ELR (cell line): ENCODE measurements around the gene INHBA.

Experiments
- DNase-seq: peaks from one replicate; pipeline ENCODE4 v3.0.0-alpha.2; 2015; ENCODE audit warnings: low read depth

INHBA gene

DNA sequence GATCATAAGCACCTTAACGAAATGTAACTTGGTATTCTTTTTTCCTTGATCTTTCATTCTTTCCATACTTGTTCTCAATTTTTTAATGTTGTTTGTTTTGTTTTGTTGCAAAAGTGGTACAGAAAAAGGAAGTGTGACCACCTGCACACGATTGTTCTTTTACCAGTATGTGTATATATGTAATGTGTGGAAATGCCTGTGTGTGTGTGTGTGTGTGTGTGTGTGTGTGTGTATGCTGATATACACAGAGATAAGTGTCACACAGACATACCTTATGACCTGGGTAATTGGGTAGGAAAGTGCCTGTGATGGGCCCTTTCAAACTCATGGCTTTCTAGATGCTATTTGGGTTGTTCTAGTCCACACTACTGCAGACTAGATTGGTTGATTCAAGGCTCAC, 14.0 kb downstream of the INHBA start:
- DNase-seq, result no peak

DNA sequence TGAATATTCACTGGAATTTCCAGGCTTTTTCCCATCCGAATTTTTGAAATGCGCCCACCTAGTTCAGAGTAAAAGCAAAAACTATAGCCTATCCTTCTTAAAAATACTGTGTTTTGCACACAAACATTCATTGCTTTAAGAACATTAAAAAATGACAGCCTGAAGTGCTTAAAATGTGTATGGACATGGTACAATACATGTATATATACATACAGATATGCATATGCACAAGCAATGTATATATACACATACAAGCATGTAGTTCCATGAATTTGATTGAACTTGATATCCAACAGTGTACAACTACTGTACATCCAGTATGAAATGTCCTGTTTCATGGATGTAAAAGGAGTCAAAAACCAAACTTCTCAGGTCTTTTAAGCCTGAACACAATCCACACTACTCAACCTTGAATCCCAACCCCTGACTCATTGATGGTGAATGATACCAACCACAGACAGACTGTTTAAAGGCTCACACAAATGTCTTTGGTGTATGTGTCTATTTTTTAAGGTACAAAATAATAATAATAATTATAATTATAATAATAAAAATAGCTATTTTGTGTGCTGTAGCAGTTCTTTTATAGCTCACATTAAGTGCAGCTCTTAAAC, 14.8 kb downstream of the INHBA start:
- peak; percentile 76 for DNase-seq

- peak; percentile 75 for DNase-seq
These were observed 17.2 kb downstream of the INHBA start for GRCh38 chr7:41685684-41686083.

DNA sequence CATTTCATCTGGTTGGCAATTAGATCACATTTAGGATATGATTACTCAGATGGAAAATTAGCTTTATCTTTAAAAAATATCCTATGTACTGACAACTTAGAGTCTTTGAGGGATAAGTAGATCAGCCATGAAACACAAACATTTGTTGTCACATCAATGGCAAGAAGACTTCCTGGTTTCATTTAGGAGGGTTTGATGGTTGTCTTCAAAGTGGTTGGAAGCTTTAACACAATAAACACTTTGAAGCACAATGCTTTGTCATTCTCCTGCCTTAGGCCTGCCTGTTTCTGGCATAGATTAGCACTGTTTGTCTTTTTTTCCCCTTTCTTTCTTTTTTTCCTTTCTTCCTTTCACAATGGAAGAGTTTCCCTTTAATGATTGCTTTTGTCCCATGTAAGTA, 20.5 kb downstream of the INHBA start:
- no peak for DNase-seq

GRCh38 chr7:41679566-41679965, 23.3 kb downstream of the INHBA start:
- DNase-seq, result peak; percentile 46

DNA sequence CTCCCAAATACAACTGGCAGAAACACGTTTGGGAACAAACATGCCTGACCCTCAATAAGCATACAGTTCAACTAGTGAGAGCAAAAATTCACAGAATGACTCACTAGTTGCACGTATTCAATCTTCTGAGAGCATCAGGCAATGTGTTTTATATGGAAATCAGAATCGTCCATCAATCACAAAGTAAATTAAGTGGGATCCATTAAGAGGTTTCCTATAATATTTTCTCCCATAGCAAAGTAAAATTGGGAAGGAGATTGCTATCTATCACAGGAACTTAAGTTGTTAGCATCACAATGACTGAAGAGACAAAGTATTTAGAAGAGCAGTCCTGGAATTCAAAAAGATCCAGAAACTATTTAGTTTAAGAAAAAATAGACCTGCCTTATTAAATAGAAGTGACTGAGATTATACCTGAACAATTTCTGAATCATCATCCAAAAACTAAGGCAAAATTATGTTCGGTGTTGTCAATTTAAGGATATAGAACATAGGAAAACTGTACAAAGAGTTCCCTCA, 28.3 kb downstream of the INHBA start:
- DNase-seq, result no peak

- DNase-seq, result no peak
These were observed 41.3 kb downstream of the INHBA start for GRCh38 chr7:41661596-41661995.

GRCh38 chr7:41659539-41659938, 43.4 kb downstream of the INHBA start:
- no peak for DNase-seq

DNA sequence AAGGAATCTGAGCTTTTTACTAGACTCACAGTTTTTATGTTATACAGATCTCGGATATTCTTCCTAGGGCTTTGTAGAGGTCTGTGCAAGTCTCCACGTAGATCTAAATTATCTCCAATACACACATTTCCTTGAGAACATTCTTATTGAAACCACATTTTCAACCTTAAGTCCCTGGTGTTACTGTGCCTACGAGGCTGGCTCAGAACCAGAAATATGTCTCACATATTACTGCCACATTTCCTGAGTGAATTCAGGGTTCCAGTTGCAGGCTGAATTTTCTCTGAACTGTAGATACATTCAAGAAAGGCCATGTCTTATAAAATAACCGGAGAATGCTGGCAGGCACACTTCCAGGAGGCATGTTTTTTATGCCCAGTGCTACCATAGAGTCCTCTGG, 46.5 kb downstream of the INHBA start:
- DNase-seq, result peak; percentile 21

GRCh38 chr7:41655426-41655825, 47.5 kb downstream of the INHBA start:
- DNase-seq, result no peak

- DNase-seq, result no peak
These were observed 50.6 kb downstream of the INHBA start for GRCh38 chr7:41652267-41652666.

DNA sequence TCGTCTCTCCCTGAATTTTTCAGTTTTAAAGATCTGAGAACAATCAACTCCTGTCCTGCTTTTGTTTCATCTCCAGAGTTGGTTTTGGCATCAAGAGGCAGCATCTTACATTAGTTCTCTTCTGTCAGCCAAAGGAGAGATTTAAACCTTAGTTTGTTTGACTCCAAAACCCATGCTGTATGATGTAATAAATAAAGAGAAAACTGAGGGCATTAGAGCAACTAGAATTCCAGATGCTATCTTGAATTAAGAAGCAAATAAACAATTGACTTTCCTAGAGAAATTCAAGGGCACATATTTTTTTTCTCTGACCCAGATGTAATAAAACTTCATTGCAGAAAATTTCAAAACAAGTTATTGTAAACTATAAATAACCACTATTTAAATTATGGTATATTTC, 54.4 kb downstream of the INHBA start:
- no peak for DNase-seq

GRCh38 chr7:41643616-41644015, 59.3 kb downstream of the INHBA start:
- no peak for DNase-seq

GRCh38 chr7:41641665-41642014, 61.2 kb downstream of the INHBA start:
- no peak for DNase-seq

GRCh38 chr7:41641011-41641664, 61.8 kb downstream of the INHBA start:
- no peak for DNase-seq

DNA sequence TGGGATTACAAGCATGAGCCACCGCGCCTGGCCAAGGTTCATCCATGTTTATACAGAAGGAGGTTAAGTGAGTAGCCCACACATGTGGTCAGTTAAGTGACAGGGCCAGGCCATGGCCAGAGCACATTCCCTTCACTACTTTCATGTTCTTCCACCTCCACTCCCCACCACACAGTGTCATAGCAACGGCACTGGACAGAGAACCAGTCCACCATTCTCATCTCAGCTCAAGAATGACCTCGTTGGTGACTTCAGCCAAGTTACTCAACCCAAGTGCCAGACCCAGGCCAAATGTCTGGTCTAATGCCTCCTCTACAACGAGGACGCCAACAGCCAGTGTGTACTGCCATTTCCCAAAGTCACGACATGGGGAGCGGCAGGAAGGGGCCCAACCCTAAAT, 62.4 kb downstream of the INHBA start:
- no peak for DNase-seq

GRCh38 chr7:41637049-41637448, 65.8 kb downstream of the INHBA start:
- DNase-seq, result peak; percentile 74
